Astrocyte (in vitro differentiated cells and primary cell): ENCODE measurements around the gene INTS6. TPM values are rescaled to one million over a fixed set of nuclear protein-coding genes. Genes with fewer than 3 reads are reported as not detected.
A peak's percentile ranks its signal among the peaks of the same experiment; 100 is the strongest.

ENCODE experiments used
- DNase-seq: peaks from one replicate; pipeline ENCODE4 v3.0.0-alpha.2; 2010; ENCODE audit warnings: low read depth
- FAIRE-seq: peaks from 2 replicates; lab custom pipeline; 2011; peaks lifted over from hg19 to GRCh38; lab: Jason Lieb, UNC
- H2AFZ ChIP-seq: 2 replicates; pipeline ENCODE4 v1.6.0; 2012; ENCODE audit warnings: low read depth, low read length, inconsistent platforms
- H3K27ac ChIP-seq: 2 replicates; pipeline ENCODE4 v1.5.1; 2011; ENCODE audit warnings: low read depth, low read length, inconsistent platforms
- H3K27me3 ChIP-seq: 2 replicates; pipeline ENCODE4 v1.6.0; 2011; ENCODE audit warnings: low read length, inconsistent platforms; ENCODE audit not compliant: insufficient read depth
- H3K36me3 ChIP-seq: 2 replicates; pipeline ENCODE4 v1.5.1; 2011; ENCODE audit warnings: low read length, inconsistent platforms; ENCODE audit not compliant: insufficient read depth
- H3K4me1 ChIP-seq: 2 replicates; pipeline ENCODE4 v1.5.1; 2011; ENCODE audit warnings: low read length, inconsistent platforms; ENCODE audit not compliant: insufficient read depth
- H3K4me2 ChIP-seq: 2 replicates; pipeline ENCODE4 v1.6.0; 2012; ENCODE audit warnings: low read length, inconsistent platforms
- H3K4me3 ChIP-seq: 2 replicates; pipeline ENCODE4 v1.5.1; 2011; ENCODE audit warnings: low read depth, mild to moderate bottlenecking, low read length, inconsistent platforms; ENCODE audit not compliant: insufficient read depth
- H3K79me2 ChIP-seq: 2 replicates; pipeline ENCODE4 v1.6.0; 2012; ENCODE audit warnings: mild to moderate bottlenecking, low read length, inconsistent platforms; ENCODE audit not compliant: insufficient read depth
- H3K9ac ChIP-seq: 2 replicates; pipeline ENCODE4 v1.6.0; 2012; ENCODE audit warnings: mild to moderate bottlenecking, low read length, inconsistent platforms
- H3K9me3 ChIP-seq: 2 replicates; pipeline ENCODE4 v1.5.1; 2012; ENCODE audit warnings: low read depth, mild to moderate bottlenecking, low read length, inconsistent platforms; ENCODE audit not compliant: insufficient read depth
- H4K20me1 ChIP-seq: 2 replicates; pipeline ENCODE4 v1.6.0; 2012; ENCODE audit warnings: low read length, inconsistent platforms; ENCODE audit not compliant: insufficient read depth
- H3K27ac Mint-ChIP-seq: one replicate; pipeline ENCODE4 v1.8.0; 2021; ENCODE audit warnings: mild to moderate bottlenecking, mixed read lengths; ENCODE audit not compliant: unreplicated experiment
- H3K27me3 Mint-ChIP-seq: one replicate; pipeline ENCODE4 v1.8.0; 2021; ENCODE audit warnings: low read depth, mixed read lengths; ENCODE audit not compliant: unreplicated experiment
- H3K36me3 Mint-ChIP-seq: one replicate; pipeline ENCODE4 v1.8.0; 2021; ENCODE audit warnings: low read depth, mixed read lengths; ENCODE audit not compliant: unreplicated experiment
- H3K4me1 Mint-ChIP-seq: one replicate; pipeline ENCODE4 v1.8.0; 2021; ENCODE audit warnings: low read depth, mixed read lengths; ENCODE audit not compliant: unreplicated experiment
- H3K4me3 Mint-ChIP-seq: one replicate; pipeline ENCODE4 v1.8.0; 2021; ENCODE audit warnings: mild to moderate bottlenecking, moderate library complexity, mixed read lengths; ENCODE audit not compliant: unreplicated experiment
- H3K9me3 Mint-ChIP-seq: one replicate; pipeline ENCODE4 v1.8.0; 2021; ENCODE audit warnings: mild to moderate bottlenecking, mixed read lengths; ENCODE audit not compliant: unreplicated experiment
- EZH2 ChIP-seq: IDR thresholded peaks from 2 replicates; pipeline ENCODE4 v1.6.1; 2012; ENCODE audit warnings: mild to moderate bottlenecking, low read length, inconsistent platforms; ENCODE audit not compliant: insufficient read depth
- total RNA-seq: library from RNA; stranded (reverse); gene quantifications from 2 replicates; pipeline ENCODE4 v1.2.1, GENCODE V29; 2021
- TF ChIP-seq, protein P1 (sequence below): IDR thresholded peaks from 2 replicates; pipeline ENCODE4 v1.5.1; 2011; ENCODE audit warnings: low read depth, mild to moderate bottlenecking, inconsistent platforms, low read length, moderate library complexity; ENCODE audit not compliant: insufficient read depth

INTS6 gene
- total RNA-seq, 1 donor from 2014 or later = 47.6 TPM

DNA sequence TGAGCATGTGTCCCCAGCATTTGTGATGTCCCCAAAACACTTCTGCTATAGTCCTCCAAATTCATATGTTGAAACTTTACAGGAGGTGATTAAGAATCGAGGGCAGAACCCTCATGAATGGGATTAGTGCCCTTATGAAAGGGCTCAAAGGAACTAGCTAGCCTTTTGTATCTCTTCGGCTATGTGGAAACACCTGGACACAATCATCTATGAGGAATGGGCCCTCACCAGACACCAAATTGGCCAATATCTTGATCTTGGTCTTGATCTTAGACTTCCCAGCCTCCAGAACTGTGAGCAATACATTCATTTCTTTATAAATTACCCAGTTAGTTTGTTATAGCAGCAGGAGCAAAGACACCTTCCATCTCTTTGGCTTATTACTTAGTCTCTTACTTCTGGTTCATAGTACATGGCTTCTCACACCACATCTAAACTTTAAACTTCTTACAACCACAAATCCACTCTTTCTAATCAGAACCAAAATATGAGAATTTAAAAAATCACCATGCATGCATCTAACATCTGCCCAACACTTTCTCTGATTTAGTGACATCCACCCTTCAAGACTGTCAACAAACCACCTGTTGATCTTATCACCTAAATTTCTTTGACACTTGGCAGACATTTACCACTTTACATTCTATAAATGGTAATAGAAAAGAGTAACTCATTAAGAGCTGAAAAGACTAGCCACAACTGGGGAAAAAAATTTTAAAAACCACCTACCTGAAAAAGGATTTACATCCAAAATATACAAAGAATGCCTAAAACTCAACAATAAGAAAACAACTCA lies 120.1 kb downstream of the INTS6 start:
- DNase-seq (no peak), FAIRE-seq (no peak)
- Histone ChIP-seq H3K27me3 (no peaks in the 10 kb centered on the region), H3K4me1 (peaks cover 11% of the 10 kb centered on the region), H2AFZ (no peak overlapping the region), H4K20me1 (no peaks in the 10 kb centered on the region), H3K79me2 (no peaks in the 10 kb centered on the region), H3K27ac (no peak overlapping the region), H3K4me2 (no peak overlapping the region), H3K36me3 (no peaks in the 10 kb centered on the region), H3K9ac (no peak overlapping the region), H3K4me3 (no peak overlapping the region), H3K9me3 (no peaks in the 10 kb centered on the region)
- TF ChIP-seq, protein P1, sequence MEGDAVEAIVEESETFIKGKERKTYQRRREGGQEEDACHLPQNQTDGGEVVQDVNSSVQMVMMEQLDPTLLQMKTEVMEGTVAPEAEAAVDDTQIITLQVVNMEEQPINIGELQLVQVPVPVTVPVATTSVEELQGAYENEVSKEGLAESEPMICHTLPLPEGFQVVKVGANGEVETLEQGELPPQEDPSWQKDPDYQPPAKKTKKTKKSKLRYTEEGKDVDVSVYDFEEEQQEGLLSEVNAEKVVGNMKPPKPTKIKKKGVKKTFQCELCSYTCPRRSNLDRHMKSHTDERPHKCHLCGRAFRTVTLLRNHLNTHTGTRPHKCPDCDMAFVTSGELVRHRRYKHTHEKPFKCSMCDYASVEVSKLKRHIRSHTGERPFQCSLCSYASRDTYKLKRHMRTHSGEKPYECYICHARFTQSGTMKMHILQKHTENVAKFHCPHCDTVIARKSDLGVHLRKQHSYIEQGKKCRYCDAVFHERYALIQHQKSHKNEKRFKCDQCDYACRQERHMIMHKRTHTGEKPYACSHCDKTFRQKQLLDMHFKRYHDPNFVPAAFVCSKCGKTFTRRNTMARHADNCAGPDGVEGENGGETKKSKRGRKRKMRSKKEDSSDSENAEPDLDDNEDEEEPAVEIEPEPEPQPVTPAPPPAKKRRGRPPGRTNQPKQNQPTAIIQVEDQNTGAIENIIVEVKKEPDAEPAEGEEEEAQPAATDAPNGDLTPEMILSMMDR = no peak
- TF ChIP-seq EZH2 = no peak
- peaks cover 24% of the 10 kb centered on the region for H3K4me1 Mint-ChIP-seq
- no peak overlapping the region for H3K27ac Mint-ChIP-seq
- no peak overlapping the region for H3K4me3 Mint-ChIP-seq
- no peaks in the 10 kb centered on the region for H3K27me3 Mint-ChIP-seq
- no peaks in the 10 kb centered on the region for H3K36me3 Mint-ChIP-seq
- no peaks in the 10 kb centered on the region for H3K9me3 Mint-ChIP-seq

DNA sequence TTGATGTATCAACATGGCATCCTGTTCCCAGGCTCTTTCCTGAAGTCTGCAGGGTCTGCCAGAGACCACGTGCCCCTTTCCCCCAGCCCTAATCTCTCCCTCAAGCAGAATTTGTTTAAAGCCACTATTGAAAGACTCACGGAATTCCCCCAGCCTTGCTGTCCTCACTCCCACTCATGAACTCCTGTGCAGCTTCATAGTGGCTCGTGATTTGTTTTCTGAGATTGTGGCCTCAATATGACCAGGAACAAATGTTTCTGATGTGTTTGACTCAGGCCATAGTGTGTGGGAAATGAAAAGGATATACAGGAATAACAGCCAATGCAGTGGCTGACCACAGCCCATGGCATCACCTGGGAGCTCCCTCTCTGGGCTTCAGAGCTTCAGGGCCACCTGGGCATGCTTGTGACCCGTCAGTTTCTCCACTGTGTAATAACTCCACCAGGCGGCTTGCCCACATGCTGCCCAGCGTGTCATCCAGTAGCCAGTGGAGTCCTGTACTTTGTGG lies 121.4 kb downstream of the INTS6 start:
- Histone ChIP-seq H3K9ac (no peak overlapping the region), H3K4me2 (no peak overlapping the region), H3K27me3 (no peaks in the 10 kb centered on the region), H3K4me3 (no peak overlapping the region), H4K20me1 (no peaks in the 10 kb centered on the region), H3K27ac (peak overlapping the region; percentile 35), H2AFZ (no peak overlapping the region), H3K36me3 (no peaks in the 10 kb centered on the region), H3K79me2 (no peaks in the 10 kb centered on the region), H3K9me3 (no peaks in the 10 kb centered on the region), H3K4me1 (peaks cover 11% of the 10 kb centered on the region)
- DNase-seq (no peak), FAIRE-seq (no peak)
- TF ChIP-seq, protein P1 = no peak
- TF ChIP-seq EZH2 = no peak
- no peak overlapping the region for H3K4me3 Mint-ChIP-seq
- H3K36me3 Mint-ChIP-seq = no peaks in the 10 kb centered on the region
- peak overlapping the region; percentile 75 for H3K27ac Mint-ChIP-seq
- H3K9me3 Mint-ChIP-seq = no peaks in the 10 kb centered on the region
- H3K27me3 Mint-ChIP-seq = no peaks in the 10 kb centered on the region
- H3K4me1 Mint-ChIP-seq = peaks cover 24% of the 10 kb centered on the region

DNA sequence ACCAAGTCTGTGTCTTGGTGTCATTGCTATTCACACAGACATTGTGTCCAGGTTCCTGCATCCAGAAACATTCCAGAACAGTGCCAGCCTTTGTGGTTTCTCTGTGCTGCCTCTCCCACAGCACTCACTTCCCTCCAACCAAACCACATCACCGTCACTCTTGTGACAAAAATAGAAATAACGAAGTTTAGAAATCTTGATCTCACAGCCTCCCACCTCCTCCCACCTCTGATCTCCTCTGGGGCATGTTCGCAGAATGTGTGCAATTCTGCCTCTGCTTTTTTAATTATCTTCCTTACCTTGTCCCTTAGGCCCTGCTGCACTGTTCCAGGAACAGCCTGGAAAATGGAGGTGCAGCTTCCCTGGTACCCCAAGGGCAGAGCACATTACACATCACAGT lies 122.0 kb downstream of the INTS6 start:
- H3K9me3 Mint-ChIP-seq = no peaks in the 10 kb centered on the region

More for the DNA sequence above, 122.0 kb downstream of the INTS6 start:
- no peaks in the 10 kb centered on the region for H3K79me2 ChIP-seq
- no peaks in the 10 kb centered on the region for H3K27me3 ChIP-seq
- H3K9ac ChIP-seq = no peak overlapping the region
- peak; percentile 67 for FAIRE-seq
- peak overlapping the region; percentile 35 for H3K27ac ChIP-seq
- H3K9me3 ChIP-seq = no peaks in the 10 kb centered on the region
- no peaks in the 10 kb centered on the region for H3K36me3 ChIP-seq
- H2AFZ ChIP-seq = no peak overlapping the region
- no peak overlapping the region for H3K27ac Mint-ChIP-seq
- no peaks in the 10 kb centered on the region for H3K27me3 Mint-ChIP-seq
- DNase-seq = peak; percentile 75
- peaks cover 11% of the 10 kb centered on the region for H3K4me1 ChIP-seq
- H3K4me3 Mint-ChIP-seq = no peak overlapping the region
- H3K4me2 ChIP-seq = peak overlapping the region; percentile 57
- no peaks in the 10 kb centered on the region for H4K20me1 ChIP-seq
- H3K4me1 Mint-ChIP-seq = peaks cover 24% of the 10 kb centered on the region
- no peak for TF ChIP-seq EZH2
- TF ChIP-seq, protein P1 = no peak
- no peak overlapping the region for H3K4me3 ChIP-seq
- H3K36me3 Mint-ChIP-seq = no peaks in the 10 kb centered on the region
